Tibial artery (tissue), 4 donors: Measurements from ENCODE around the gene XPOT.

Experiments used
- DNase-seq, 2 donors: peaks; one replicate each; pipeline ENCODE4 v3.0.0-alpha.2; 2019
- H3K27ac ChIP-seq, 2 donors: fragments of 200-600 bp; sonication (generic) in 1 of 2; 1 replicate in 1 of 2; 2 replicates in 1 of 2; pipeline ENCODE4 v1.5.1; 2018 to 2019; ENCODE audit warnings: mild to moderate bottlenecking in 1 of 2
- H3K27me3 ChIP-seq, 2 donors: fragments of 200-600 bp; sonication (generic) in 1 of 2; one replicate each; pipeline versions ENCODE4 v1.5.1 to v1.6.0; 2016 to 2019
- H3K36me3 ChIP-seq, 3 donors: fragments of 200-600 bp; sonication (generic) in 2 of 3; one replicate each; pipeline ENCODE4 v1.5.1; 2016 to 2019; ENCODE audit warnings: mild to moderate bottlenecking in 2 of 3
- H3K4me1 ChIP-seq, 4 donors: fragments of 200-600 bp; sonication (generic) in 2 of 4; 1 replicate in 3 of 4; 2 replicates in 1 of 4; pipeline ENCODE4 v1.5.1; 2016 to 2019
- H3K4me3 ChIP-seq, 2 donors: fragments of 200-600 bp; sonication (generic) in 1 of 2; 1 replicate in 1 of 2; 2 replicates in 1 of 2; pipeline ENCODE4 v1.5.1; 2018 to 2019; ENCODE audit warnings: mild to moderate bottlenecking in 2 of 2
- H3K9me3 ChIP-seq, 3 donors: fragments of 200-600 bp; sonication (generic) in 1 of 3; one replicate each; pipeline ENCODE4 v1.5.1; 2016 to 2019
- CTCF ChIP-seq, 2 experiments: fragments of 200-600 bp in 1 of 2; fragments of 450-650 bp in 1 of 2; IDR thresholded peaks; one replicate each; pipeline ENCODE4 v1.5.1; 2017 to 2019; ENCODE audit warnings: antibody characterized with exemption in 2 of 2, mild to moderate bottlenecking in 1 of 2, moderate library complexity in 1 of 2
- intact Hi-C: fragments of 100-400 bp; cut with DNase I; formaldehyde crosslinking; loops from one replicate; pipeline ENCODE4 v1.15.0; 2023; ENCODE audit warnings: low total_unique reads

XPOT gene

DNA sequence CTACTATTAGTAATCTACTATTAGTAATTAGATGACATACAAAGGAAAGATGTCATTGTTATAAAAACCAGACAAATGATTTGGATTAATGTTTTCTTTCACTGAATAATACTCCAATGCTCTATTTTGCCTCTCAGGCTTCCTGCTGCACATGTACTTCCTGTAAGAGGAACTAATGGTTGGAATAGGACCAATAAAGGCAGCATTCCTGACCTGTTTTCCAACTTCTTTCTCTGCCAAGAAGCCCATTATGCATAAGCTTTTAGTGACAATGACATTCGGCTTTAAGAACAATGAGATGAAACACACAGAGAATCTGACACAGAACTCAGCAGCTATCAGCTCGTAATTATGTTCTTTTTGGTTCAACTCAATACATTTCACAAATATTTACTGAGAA is 8.5 kb upstream of the XPOT start:
- peaks cover 0 to 1% (median under 1%) of the 10 kb centered on the region in 4 donors for H3K4me1 ChIP-seq
- H3K9me3 ChIP-seq: no peaks in the 10 kb centered on the region
- peaks cover 0 to 17% of the 10 kb centered on the region in 2 donors for H3K27me3 ChIP-seq
- no peak overlapping the region for H3K27ac ChIP-seq
- intact Hi-C loops: loop anchor here (10.0 kb wide), 1 partner anchor 171 kb away; the partner anchor contains the start of gene KICS2
- TF ChIP-seq CTCF (IDR thresholded peaks at IDR 0.05): no peak
- no peak overlapping the region for H3K4me3 ChIP-seq
- H3K36me3 ChIP-seq: no peaks in the 10 kb centered on the region
- no peak for DNase-seq

DNA sequence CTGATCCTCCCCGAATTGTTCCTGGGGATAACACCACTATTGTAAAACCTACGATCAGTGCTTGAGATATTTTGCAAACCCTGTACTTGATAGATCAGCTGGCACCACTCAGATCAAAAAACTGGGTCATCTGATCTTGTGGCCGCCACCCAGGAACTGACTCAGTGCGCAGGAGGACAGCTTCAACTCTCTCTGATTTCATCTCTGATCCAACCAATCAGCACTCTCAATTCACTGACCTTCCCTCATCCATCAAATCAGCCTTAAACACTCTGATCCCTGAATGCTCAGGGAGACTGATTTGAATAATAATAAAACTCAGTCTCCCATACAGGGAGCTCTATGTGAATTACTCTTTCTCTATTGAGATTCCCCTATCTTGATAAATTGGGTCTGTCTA is 4.2 kb upstream of the XPOT start:
- DNase-seq: no peak
- intact Hi-C loops: no loop called here
- H3K27ac ChIP-seq: no peak overlapping the region
- no peak overlapping the region for H3K4me3 ChIP-seq
- no peak for TF ChIP-seq CTCF (IDR thresholded peaks at IDR 0.05)
- H3K36me3 ChIP-seq: no peaks in the 10 kb centered on the region
- H3K9me3 ChIP-seq: no peaks in the 10 kb centered on the region
- H3K27me3 ChIP-seq: no peaks in the 10 kb centered on the region
- no peaks in the 10 kb centered on the region for H3K4me1 ChIP-seq

- Histone ChIP-seq H3K4me1 (peaks cover 0 to 8% (median 6%) of the 10 kb centered on the region in 4 donors), H3K4me3 (no peak overlapping the region), H3K27me3 (no peaks in the 10 kb centered on the region), H3K9me3 (no peaks in the 10 kb centered on the region), H3K36me3 (no peaks in the 10 kb centered on the region), H3K27ac (no peak overlapping the region)
- no peak for DNase-seq
- TF ChIP-seq CTCF (IDR thresholded peaks at IDR 0.05): no peak
- intact Hi-C loops: no loop called here
Observed at GRCh38 chr12:64402181-64402580, 2.0 kb upstream of the XPOT start.

DNA sequence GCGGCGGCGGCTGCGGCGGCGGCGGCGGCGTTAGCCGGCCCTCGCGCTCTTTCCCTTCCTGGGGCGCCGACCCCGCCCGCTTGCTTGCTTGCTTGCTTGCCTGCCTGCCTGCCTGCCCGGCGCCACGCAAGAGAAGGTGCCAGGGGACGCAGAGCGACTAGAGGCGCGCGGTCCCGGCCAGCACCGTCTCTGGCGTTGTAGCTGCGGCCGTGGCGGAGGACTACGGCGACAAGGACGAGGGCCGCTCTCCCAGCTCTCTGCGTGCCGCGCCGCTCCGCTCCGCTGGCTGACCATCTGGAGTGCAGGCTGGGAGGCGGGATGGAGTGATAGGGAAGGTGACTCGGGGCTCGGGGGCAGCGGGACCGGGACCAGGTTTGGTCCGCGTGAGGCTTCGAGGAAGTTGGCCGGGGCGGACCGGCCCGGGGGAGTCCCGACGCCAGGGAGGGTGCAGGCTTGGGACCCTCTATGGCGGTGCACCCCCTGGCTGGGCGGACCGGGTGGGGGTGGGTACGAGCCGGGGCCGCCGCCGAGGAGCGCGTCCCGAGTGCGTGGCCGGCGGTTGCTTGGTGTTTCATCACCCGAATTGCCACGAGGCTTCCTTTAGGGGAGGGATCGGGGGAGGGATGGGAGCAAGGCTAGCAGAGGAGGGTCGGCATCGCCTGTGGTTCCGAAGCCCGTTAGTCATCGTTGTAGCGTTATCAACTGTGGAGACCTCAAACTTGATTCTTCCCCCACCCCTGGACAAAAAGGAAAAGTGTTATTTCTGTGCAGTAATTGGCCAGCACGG is 471 bp downstream of the XPOT start:
- intact Hi-C loops: no loop called here
- Histone ChIP-seq H3K27me3 (no peaks in the 10 kb centered on the region), H3K27ac (peak overlapping the region; percentile 98), H3K4me3 (peak overlapping the region; percentile 87 to 95), H3K4me1 (peaks cover 0 to 8% (median 6%) of the 10 kb centered on the region in 4 donors), H3K36me3 (no peaks in the 10 kb centered on the region), H3K9me3 (no peaks in the 10 kb centered on the region)
- peak; percentile 46 to 80 for DNase-seq
- TF ChIP-seq CTCF (IDR thresholded peaks at IDR 0.05): no peak

DNA sequence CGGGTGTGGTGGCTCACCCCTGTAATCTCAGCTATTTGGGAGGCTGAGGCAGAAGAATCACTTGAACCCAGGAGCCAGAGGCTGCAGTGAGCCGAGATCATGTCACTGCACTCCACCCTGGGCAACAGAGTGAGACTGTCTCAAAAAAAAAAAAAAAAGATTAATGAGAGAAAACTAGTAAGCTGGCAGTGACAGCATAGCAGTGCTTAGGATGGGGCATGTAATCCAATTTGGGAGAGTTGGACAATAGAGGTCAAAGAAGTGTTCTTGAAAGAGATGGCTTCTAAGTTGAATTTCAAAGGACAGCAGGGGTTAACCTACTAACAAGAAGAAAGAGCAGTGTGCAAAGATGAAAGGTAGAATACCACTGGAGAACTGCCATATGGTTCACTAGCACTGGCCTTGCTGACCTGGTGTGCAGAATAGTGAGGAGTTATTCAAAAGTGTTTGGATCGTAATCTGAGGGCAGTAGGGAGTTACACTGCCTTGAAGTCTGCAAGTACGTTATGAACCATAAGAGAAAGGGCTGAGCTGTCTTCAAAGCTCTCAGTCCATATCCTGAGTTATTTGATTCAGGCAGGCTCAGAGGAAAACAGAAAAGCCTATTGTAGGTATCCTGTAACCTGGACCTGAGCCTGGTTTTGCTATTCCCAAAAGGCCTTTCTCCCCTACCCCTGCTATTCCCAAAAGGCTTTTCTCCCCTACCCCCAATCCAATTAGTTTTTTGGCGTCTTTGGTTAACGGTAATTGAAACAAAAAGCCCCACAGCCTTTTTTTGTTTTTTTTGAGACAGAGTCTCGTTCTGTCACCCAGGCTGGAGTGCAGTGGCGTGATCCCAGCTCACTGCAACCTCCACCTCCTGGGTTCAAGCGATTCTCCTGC is 3.4 kb downstream of the XPOT start:
- H3K9me3 ChIP-seq: no peaks in the 10 kb centered on the region
- H3K27me3 ChIP-seq: no peaks in the 10 kb centered on the region
- TF ChIP-seq CTCF (IDR thresholded peaks at IDR 0.05): no peak
- intact Hi-C loops: no loop called here
- no peak overlapping the region for H3K27ac ChIP-seq
- peaks cover 0 to 8% (median 6%) of the 10 kb centered on the region in 4 donors for H3K4me1 ChIP-seq
- no peak overlapping the region for H3K4me3 ChIP-seq
- no peak for DNase-seq
- peaks cover 12 to 25% (median 24%) of the 10 kb centered on the region in 3 donors for H3K36me3 ChIP-seq
